CD4-positive, alpha-beta T cell treated with Interleukin-15 for 1 hour (primary cell): ENCODE results near the gene TATDN2.

Experiments
- DNase-seq: peaks from one replicate; pipeline ENCODE4 v3.0.0-alpha.2; 2020

Gene TATDN2

GRCh38 chr3:10248184-10248983 is at the start of gene TATDN2:
TSS of gene TATDN2 (plus strand) at chr3:10248459. CDS start at chr3:10249201, 742 bp downstream.
- peak; percentile 96 for DNase-seq

- peak; percentile 90 for DNase-seq
Measured at GRCh38 chr3:10198761-10199649, 49.3 kb upstream of the TATDN2 start.

- DNase-seq = no peak
Measured at GRCh38 chr3:10204921-10205320, 43.3 kb upstream of the TATDN2 start.

- DNase-seq = no peak
Measured at GRCh38 chr3:10205451-10206165, 42.7 kb upstream of the TATDN2 start.

- DNase-seq = no peak
Measured at GRCh38 chr3:10206166-10206511, 42.1 kb upstream of the TATDN2 start.

- peak; percentile 45 for DNase-seq
Measured at GRCh38 chr3:10213156-10213792, 35.0 kb upstream of the TATDN2 start.

- no peak for DNase-seq
Measured at GRCh38 chr3:10215578-10216368, 32.5 kb upstream of the TATDN2 start.

GRCh38 chr3:10217359-10217758 is 30.9 kb upstream of the TATDN2 start:
- DNase-seq = no peak

- no peak for DNase-seq
Measured at GRCh38 chr3:10219737-10220136, 28.5 kb upstream of the TATDN2 start.

GRCh38 chr3:10223676-10224639 is 24.3 kb upstream of the TATDN2 start:
- DNase-seq = peak; percentile 78

- peak; percentile 78 for DNase-seq
Measured at GRCh38 chr3:10224794-10225665, 23.2 kb upstream of the TATDN2 start.

- DNase-seq = no peak
Measured at GRCh38 chr3:10226293-10226692, 22.0 kb upstream of the TATDN2 start.

GRCh38 chr3:10228248-10228950 is 19.9 kb upstream of the TATDN2 start:
- DNase-seq = peak; percentile 37

GRCh38 chr3:10229576-10229975 is 18.7 kb upstream of the TATDN2 start:
- no peak for DNase-seq

GRCh38 chr3:10232137-10232536 is 16.1 kb upstream of the TATDN2 start:
- peak; percentile 56 for DNase-seq

- no peak for DNase-seq
Measured at GRCh38 chr3:10233988-10234387, 14.3 kb upstream of the TATDN2 start.

GRCh38 chr3:10234526-10235230 is 13.6 kb upstream of the TATDN2 start:
- DNase-seq = no peak

GRCh38 chr3:10235551-10235950 is 12.7 kb upstream of the TATDN2 start:
- DNase-seq = no peak
